ENCODE results near the gene SERTAD1.
"Not testable (repeated sequence)": the region's sequence is repeated elsewhere in the genome, so short reads cannot be mapped to it uniquely, and the experiment has no call there.

The SERTAD1 gene

GRCh38 chr19:40461669-40462221 lies 36.0 kb upstream of the SERTAD1 start:
- ATAC-seq (replicated peaks) (no peak), DNase-seq (no peak)
- no peaks in the 10 kb centered on the region for H3K9me3 Mint-ChIP-seq
- H3K27ac Mint-ChIP-seq = no peak overlapping the region
- H3K4me3 Mint-ChIP-seq = no peak overlapping the region
- H3K27me3 Mint-ChIP-seq = peaks cover 6 to 8% of the 10 kb centered on the region in 2 donors
- H3K4me1 Mint-ChIP-seq (ENCODE audit: low read depth in 2 of 2) = peaks cover 20 to 23% of the 10 kb centered on the region in 2 donors
- peaks cover 26% of the 10 kb centered on the region for H3K36me3 Mint-ChIP-seq (ENCODE audit: insufficient read depth)

GRCh38 chr19:40460185-40460584 lies 34.4 kb upstream of the SERTAD1 start:
- Mint-ChIP-seq H3K4me3 (no peak overlapping the region), H3K36me3 (ENCODE audit: insufficient read depth) (peaks cover 10% of the 10 kb centered on the region), H3K27me3 (no peaks in the 10 kb centered on the region), H3K27ac (no peak overlapping the region), H3K9me3 (no peaks in the 10 kb centered on the region), H3K4me1 (ENCODE audit: low read depth in 2 of 2) (peaks cover 9 to 10% of the 10 kb centered on the region in 2 donors)
- DNase-seq (no peak), ATAC-seq (replicated peaks) (no peak)

- no peak overlapping the region for H3K4me3 Mint-ChIP-seq
- no peaks in the 10 kb centered on the region for H3K27me3 Mint-ChIP-seq
- H3K9me3 Mint-ChIP-seq = no peaks in the 10 kb centered on the region
- DNase-seq (no peak), ATAC-seq (replicated peaks) (no peak)
- H3K27ac Mint-ChIP-seq = no peak overlapping the region
- H3K4me1 Mint-ChIP-seq (ENCODE audit: low read depth in 2 of 2) = peaks cover 2 to 5% of the 10 kb centered on the region in 2 donors
- H3K36me3 Mint-ChIP-seq (ENCODE audit: insufficient read depth) = peaks cover 3% of the 10 kb centered on the region
These were observed 32.8 kb upstream of the SERTAD1 start for GRCh38 chr19:40458597-40458974.

GRCh38 chr19:40457953-40458596 lies 32.3 kb upstream of the SERTAD1 start:
- Mint-ChIP-seq H3K4me1 (ENCODE audit: low read depth in 2 of 2) (peaks cover 2 to 5% of the 10 kb centered on the region in 2 donors), H3K9me3 (no peaks in the 10 kb centered on the region), H3K36me3 (ENCODE audit: insufficient read depth) (peaks cover 3% of the 10 kb centered on the region), H3K4me3 (no peak overlapping the region), H3K27me3 (no peaks in the 10 kb centered on the region), H3K27ac (no peak overlapping the region)
- DNase-seq (no peak), ATAC-seq (replicated peaks) (no peak)

GRCh38 chr19:40457048-40457447 lies 31.3 kb upstream of the SERTAD1 start:
- no peak overlapping the region for H3K27ac Mint-ChIP-seq
- H3K36me3 Mint-ChIP-seq (ENCODE audit: insufficient read depth) = peaks cover 3% of the 10 kb centered on the region
- H3K27me3 Mint-ChIP-seq = no peaks in the 10 kb centered on the region
- no peak for DNase-seq
- no peak overlapping the region for H3K4me3 Mint-ChIP-seq
- H3K4me1 Mint-ChIP-seq (ENCODE audit: low read depth in 2 of 2) = peaks cover 2 to 5% of the 10 kb centered on the region in 2 donors
- H3K9me3 Mint-ChIP-seq = no peaks in the 10 kb centered on the region
- ATAC-seq (replicated peaks) = no peak

- DNase-seq; H3K4me3 Mint-ChIP-seq; H3K27me3 Mint-ChIP-seq; ATAC-seq (replicated peaks); H3K27ac Mint-ChIP-seq; H3K9me3 Mint-ChIP-seq; H3K36me3 Mint-ChIP-seq (ENCODE audit: insufficient read depth); H3K4me1 Mint-ChIP-seq (ENCODE audit: low read depth in 2 of 2): not testable (repeated sequence)
These were observed 28.2 kb upstream of the SERTAD1 start for GRCh38 chr19:40453943-40454342.

GRCh38 chr19:40453151-40453735 lies 27.5 kb upstream of the SERTAD1 start:
- no peaks in the 10 kb centered on the region for H3K36me3 Mint-ChIP-seq (ENCODE audit: insufficient read depth)
- no peak overlapping the region for H3K4me3 Mint-ChIP-seq
- ATAC-seq (replicated peaks) (no peak), DNase-seq (no peak)
- no peaks in the 10 kb centered on the region for H3K27me3 Mint-ChIP-seq
- no peak overlapping the region for H3K27ac Mint-ChIP-seq
- H3K9me3 Mint-ChIP-seq = no peaks in the 10 kb centered on the region
- H3K4me1 Mint-ChIP-seq (ENCODE audit: low read depth in 2 of 2) = peaks cover 0 to 5% of the 10 kb centered on the region in 2 donors

GRCh38 chr19:40452016-40452415 lies 26.2 kb upstream of the SERTAD1 start:
- Mint-ChIP-seq H3K27me3 (no peaks in the 10 kb centered on the region), H3K4me1 (ENCODE audit: low read depth in 2 of 2) (peaks cover 0 to 5% of the 10 kb centered on the region in 2 donors), H3K36me3 (ENCODE audit: insufficient read depth) (no peaks in the 10 kb centered on the region), H3K27ac (no peak overlapping the region), H3K9me3 (no peaks in the 10 kb centered on the region), H3K4me3 (no peak overlapping the region)
- ATAC-seq (replicated peaks) (no peak), DNase-seq (no peak)

- H3K4me1 Mint-ChIP-seq (ENCODE audit: low read depth in 2 of 2) = peaks cover 0 to 5% of the 10 kb centered on the region in 2 donors
- H3K27ac Mint-ChIP-seq = no peak overlapping the region
- no peaks in the 10 kb centered on the region for H3K36me3 Mint-ChIP-seq (ENCODE audit: insufficient read depth)
- H3K27me3 Mint-ChIP-seq = no peaks in the 10 kb centered on the region
- no peak for ATAC-seq (replicated peaks)
- no peaks in the 10 kb centered on the region for H3K9me3 Mint-ChIP-seq
- H3K4me3 Mint-ChIP-seq = no peak overlapping the region
- DNase-seq = no peak
These were observed 24.9 kb upstream of the SERTAD1 start for GRCh38 chr19:40450664-40451063.

GRCh38 chr19:40449506-40449905 lies 23.7 kb upstream of the SERTAD1 start:
- no peak for ATAC-seq (replicated peaks)
- Mint-ChIP-seq H3K4me1 (ENCODE audit: low read depth in 2 of 2) (peaks cover 5 to 9% of the 10 kb centered on the region in 2 donors), H3K36me3 (ENCODE audit: insufficient read depth) (peaks cover 3% of the 10 kb centered on the region), H3K4me3 (no peak overlapping the region), H3K9me3 (no peaks in the 10 kb centered on the region), H3K27ac (no peak overlapping the region), H3K27me3 (no peaks in the 10 kb centered on the region)
- DNase-seq = no peak

GRCh38 chr19:40446263-40446784 lies 20.5 kb upstream of the SERTAD1 start:
- Mint-ChIP-seq H3K36me3 (ENCODE audit: insufficient read depth) (peaks cover 29% of the 10 kb centered on the region), H3K27me3 (no peaks in the 10 kb centered on the region), H3K9me3 (no peaks in the 10 kb centered on the region), H3K4me3 (peak overlapping the region in 1 of 2 donors; percentile 4), H3K27ac (peak overlapping the region in 1 of 2 donors; percentile 46), H3K4me1 (ENCODE audit: low read depth in 2 of 2) (peaks cover 11 to 25% of the 10 kb centered on the region in 2 donors)
- DNase-seq (no peak), ATAC-seq (replicated peaks) (no peak)

GRCh38 chr19:40445780-40446262 lies 20.0 kb upstream of the SERTAD1 start:
- peak overlapping the region; percentile 29 to 51 for H3K4me3 Mint-ChIP-seq
- peaks cover 11 to 25% of the 10 kb centered on the region in 2 donors for H3K4me1 Mint-ChIP-seq (ENCODE audit: low read depth in 2 of 2)
- peak overlapping the region in 1 of 2 donors; percentile 93 for H3K27ac Mint-ChIP-seq
- DNase-seq (no peak), ATAC-seq (replicated peaks) (no peak)
- no peaks in the 10 kb centered on the region for H3K9me3 Mint-ChIP-seq
- H3K27me3 Mint-ChIP-seq = no peaks in the 10 kb centered on the region
- peaks cover 34% of the 10 kb centered on the region for H3K36me3 Mint-ChIP-seq (ENCODE audit: insufficient read depth)

GRCh38 chr19:40444825-40445312 lies 19.1 kb upstream of the SERTAD1 start:
- H3K9me3 Mint-ChIP-seq = no peaks in the 10 kb centered on the region
- H3K36me3 Mint-ChIP-seq (ENCODE audit: insufficient read depth) = peaks cover 39% of the 10 kb centered on the region
- H3K4me3 Mint-ChIP-seq = peak overlapping the region; percentile 94 to 98
- H3K27me3 Mint-ChIP-seq = no peaks in the 10 kb centered on the region
- DNase-seq (no peak), ATAC-seq (replicated peaks) (no peak)
- H3K4me1 Mint-ChIP-seq (ENCODE audit: low read depth in 2 of 2) = peaks cover 11 to 25% of the 10 kb centered on the region in 2 donors
- H3K27ac Mint-ChIP-seq = peak overlapping the region; percentile 93 to 96

Measured in effector memory CD8-positive, alpha-beta T cell (primary cell).